SH-SY5Y (cell line): ENCODE data around the gene KCNE5.

Source experiments
- GATA2 ChIP-seq: IDR thresholded peaks from 2 replicates; pipeline ENCODE4 v1.6.1; 2011; ENCODE audit warnings: mild to moderate bottlenecking, low read depth, low read length
- GATA3 ChIP-seq: IDR thresholded peaks from 2 replicates; pipeline ENCODE4 v1.6.1; 2011; ENCODE audit warnings: low read depth, mild to moderate bottlenecking, low read length, moderate library complexity

DNA sequence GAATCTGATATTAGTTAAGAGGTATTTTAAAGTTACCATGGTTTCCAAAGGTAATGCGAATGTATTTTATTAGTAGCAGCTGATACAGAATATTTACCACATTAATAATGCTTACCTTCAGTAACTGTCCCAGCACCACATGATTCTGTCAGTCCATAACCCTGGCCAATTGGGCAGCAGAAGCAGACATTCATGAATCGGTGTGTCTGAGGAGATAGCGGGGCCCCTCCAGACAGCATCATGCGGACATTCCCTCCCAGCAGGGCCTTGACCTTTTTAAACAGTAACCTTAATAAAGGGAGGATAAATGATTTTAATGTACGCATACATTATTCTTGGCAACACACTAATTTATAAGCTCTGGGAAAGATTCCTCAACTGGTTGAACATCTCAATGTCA lies 43.0 kb upstream of the KCNE5 start:
- TF ChIP-seq GATA3 (no peak), GATA2 (no peak)
